Neural cell (in vitro differentiated cells): Measurements from ENCODE around the gene FRA10AC1. TPM values are rescaled to one million over a fixed set of nuclear protein-coding genes. Genes with fewer than 3 reads are reported as not detected.

ENCODE experiments used
- H2AFZ ChIP-seq: fragments of 200-600, 300-800 bp; sonication (generic), shearing (Covaris generic); 2 replicates; pipeline ENCODE4 v1.6.0; 2014; ENCODE audit warnings: low read depth, mild to moderate bottlenecking, antibody characterized with exemption, low read length, moderate library complexity
- H3F3A ChIP-seq: fragments of 200-600 bp; shearing (Covaris generic); 2 replicates; pipeline ENCODE4 v1.6.1; 2016; ENCODE audit warnings: mild to moderate bottlenecking, moderate library complexity, mixed read lengths, antibody characterized with exemption, low read length; ENCODE audit not compliant: insufficient read depth, poor library complexity, severe bottlenecking
- H3K27ac ChIP-seq: fragments of 200-600, 300-800 bp; sonication (generic), shearing (Covaris generic); 2 replicates; pipeline ENCODE4 v1.5.1; 2014; ENCODE audit warnings: mild to moderate bottlenecking, low read length, moderate library complexity
- H3K27me3 ChIP-seq: fragments of 300-800, 200-600 bp; sonication (generic), shearing (Covaris generic); 2 replicates; pipeline ENCODE4 v1.6.0; 2014; ENCODE audit warnings: mild to moderate bottlenecking, low read depth, low read length, moderate library complexity; ENCODE audit not compliant: insufficient read depth
- H3K36me3 ChIP-seq: fragments of 300-800, 200-600 bp; sonication (generic), shearing (Covaris generic); 2 replicates; pipeline ENCODE4 v1.5.1; 2014; ENCODE audit warnings: mild to moderate bottlenecking, antibody characterized with exemption, low read length, moderate library complexity; ENCODE audit not compliant: insufficient read depth
- H3K4me2 ChIP-seq: fragments of 300-800, 200-600 bp; sonication (generic), shearing (Covaris generic); 2 replicates; pipeline ENCODE4 v1.6.0; 2014; ENCODE audit warnings: mild to moderate bottlenecking, low read length
- H3K4me3 ChIP-seq: fragments of 300-800, 200-600 bp; sonication (generic), shearing (Covaris generic); 2 replicates; pipeline ENCODE4 v1.5.1; 2014; ENCODE audit warnings: mild to moderate bottlenecking, low read length, moderate library complexity
- H3K79me2 ChIP-seq: fragments of 200-600 bp; shearing (Covaris generic); replicated peaks from 2 replicates; pipeline ENCODE4 v1.6.0; 2014; ENCODE audit warnings: mild to moderate bottlenecking, low read length, moderate library complexity; ENCODE audit not compliant: insufficient read depth
- H3K9ac ChIP-seq: fragments of 300-800, 200-600 bp; sonication (generic), shearing (Covaris generic); 2 replicates; pipeline ENCODE4 v1.6.1; 2016; ENCODE audit warnings: mild to moderate bottlenecking, low read length, mixed read lengths
- H3K9me2 ChIP-seq: fragments of 200-600 bp; shearing (Covaris generic); 2 replicates; pipeline ENCODE4 v1.6.1; 2016; ENCODE audit warnings: mild to moderate bottlenecking, low read length, mixed read lengths; ENCODE audit not compliant: insufficient read depth
- H3K9me3 ChIP-seq: fragments of 200-600, 300-800 bp; sonication (generic), shearing (Covaris generic); 2 replicates; pipeline ENCODE4 v1.6.1; 2016; ENCODE audit warnings: mild to moderate bottlenecking, mixed run types, low read length, moderate library complexity, mixed read lengths
- H4K20me1 ChIP-seq: fragments of 200-600 bp; shearing (Covaris generic); 2 replicates; pipeline ENCODE4 v1.6.1; 2016; ENCODE audit warnings: mild to moderate bottlenecking, mixed run types; ENCODE audit not compliant: insufficient read depth
- CTCF ChIP-seq: fragments of 450-650 bp; IDR thresholded peaks from 2 replicates; pipeline ENCODE4 v1.5.1; 2014; ENCODE audit warnings: antibody characterized with exemption, mild to moderate bottlenecking, moderate library complexity; ENCODE audit not compliant: poor library complexity, severe bottlenecking
- EP300 ChIP-seq: fragments of 450-650 bp; conservative IDR thresholded peaks from 2 replicates; pipeline ENCODE4 v1.6.1; 2014; ENCODE audit warnings: antibody characterized with exemption, mild to moderate bottlenecking, moderate library complexity; ENCODE audit not compliant: poor library complexity, severe bottlenecking
- EZH2 ChIP-seq: fragments of 200-600, 300-800 bp; shearing (Covaris generic), sonication (generic); IDR thresholded peaks from 2 replicates; pipeline ENCODE4 v1.6.1; 2014; ENCODE audit warnings: antibody characterized with exemption, low read length, borderline replicate concordance, mild to moderate bottlenecking; ENCODE audit not compliant: insufficient read depth, poor library complexity, severe bottlenecking
- MXI1 ChIP-seq: fragments of 450-650 bp; conservative IDR thresholded peaks from 2 replicates; pipeline ENCODE4 v1.6.1; 2014; ENCODE audit warnings: antibody characterized with exemption, mild to moderate bottlenecking; ENCODE audit not compliant: poor library complexity, severe bottlenecking
- POLR2AphosphoS5 ChIP-seq: IDR thresholded peaks from 2 replicates; pipeline ENCODE4 v1.6.1; 2012
- RAD21 ChIP-seq: fragments of 450-650 bp; conservative IDR thresholded peaks from 2 replicates; pipeline ENCODE4 v1.6.1; 2014; ENCODE audit warnings: antibody characterized with exemption, mild to moderate bottlenecking, moderate library complexity
- REST ChIP-seq: IDR thresholded peaks from 2 replicates; pipeline ENCODE4 v1.6.1; 2012; ENCODE audit warnings: borderline replicate concordance
- SMC3 ChIP-seq: fragments of 450-650 bp; conservative IDR thresholded peaks from 2 replicates; pipeline ENCODE4 v1.6.1; 2014; ENCODE audit warnings: antibody characterized with exemption, mild to moderate bottlenecking, moderate library complexity; ENCODE audit not compliant: poor library complexity
- TAF1 ChIP-seq: IDR thresholded peaks from 2 replicates; pipeline ENCODE4 v1.6.1; 2012; ENCODE audit warnings: low read depth
- polyA plus RNA-seq: library from polyadenylated mRNA; depleted of rRNA; stranded (reverse); fragments of >200 nt; gene quantifications from 2 replicates; pipeline ENCODE4 v1.2.3, GENCODE V29; 2014

FRA10AC1 gene
- polyA plus RNA-seq, 1 donor from 2014 or later = 22.8 TPM

GRCh38 chr10:93678805-93679587 is 23.4 kb downstream of the FRA10AC1 start:
- H3K9ac ChIP-seq = peak overlapping the region; percentile 11
- H3F3A ChIP-seq = no peaks in the 10 kb centered on the region
- peak overlapping the region; percentile 73 for H3K27ac ChIP-seq
- peak overlapping the region; percentile 11 for H3K4me3 ChIP-seq
- TF ChIP-seq CTCF = no peak
- TF ChIP-seq TAF1 = no peak
- no peak for TF ChIP-seq RAD21
- TF ChIP-seq POLR2AphosphoS5 = no peak
- peak; percentile 36 for TF ChIP-seq EP300
- TF ChIP-seq REST = peak; percentile 57
- no peak for TF ChIP-seq MXI1
- no peak for TF ChIP-seq EZH2
- TF ChIP-seq SMC3 = no peak
- H3K9me3 ChIP-seq = no peaks in the 10 kb centered on the region
- no peaks in the 10 kb centered on the region for H3K27me3 ChIP-seq
- H3K4me2 ChIP-seq = peak overlapping the region; percentile 35
- H4K20me1 ChIP-seq = no peaks in the 10 kb centered on the region
- no peaks in the 10 kb centered on the region for H3K79me2 ChIP-seq
- H3K36me3 ChIP-seq = no peaks in the 10 kb centered on the region
- no peak overlapping the region for H2AFZ ChIP-seq
- no peaks in the 10 kb centered on the region for H3K9me2 ChIP-seq

GRCh38 chr10:93678386-93678785 is 24.0 kb downstream of the FRA10AC1 start:
- H3K27me3 ChIP-seq = no peaks in the 10 kb centered on the region

More at GRCh38 chr10:93678386-93678785, 24.0 kb downstream of the FRA10AC1 start:
- H3K36me3 ChIP-seq = no peaks in the 10 kb centered on the region
- no peaks in the 10 kb centered on the region for H3K9me3 ChIP-seq
- H3K9me2 ChIP-seq = no peaks in the 10 kb centered on the region
- H4K20me1 ChIP-seq = no peaks in the 10 kb centered on the region
- H3K4me3 ChIP-seq = no peak overlapping the region
- H3K4me2 ChIP-seq = no peak overlapping the region
- no peaks in the 10 kb centered on the region for H3K79me2 ChIP-seq
- no peak for TF ChIP-seq CTCF
- TF ChIP-seq TAF1 = no peak
- no peak for TF ChIP-seq MXI1
- TF ChIP-seq EZH2 = no peak
- TF ChIP-seq SMC3 = no peak
- TF ChIP-seq EP300 = no peak
- no peak for TF ChIP-seq REST
- TF ChIP-seq RAD21 = no peak
- no peak for TF ChIP-seq POLR2AphosphoS5
- H3K27ac ChIP-seq = peak overlapping the region; percentile 73
- H2AFZ ChIP-seq = no peak overlapping the region
- H3F3A ChIP-seq = no peaks in the 10 kb centered on the region
- peak overlapping the region; percentile 11 for H3K9ac ChIP-seq
